RPMI8226 (cell line): ENCODE results near the gene TCF7L2.
"Not testable (repeated sequence)": the region's sequence is repeated elsewhere in the genome, so short reads cannot be mapped to it uniquely, and the experiment has no call there.

Experiments
- DNase-seq: peaks from one replicate; pipeline ENCODE4 v3.0.0-alpha.2; 2015

Gene TCF7L2

GRCh38 chr10:113047963-113048781, 98.1 kb downstream of the TCF7L2 start:
- DNase-seq, result no peak

GRCh38 chr10:113049881-113050280, 99.8 kb downstream of the TCF7L2 start:
- no peak for DNase-seq

GRCh38 chr10:113052076-113052830, 102.2 kb downstream of the TCF7L2 start:
- no peak for DNase-seq

GRCh38 chr10:113053091-113053490, 103.0 kb downstream of the TCF7L2 start:
- DNase-seq, result no peak

- DNase-seq, result no peak
Measured at GRCh38 chr10:113053881-113054280, 103.8 kb downstream of the TCF7L2 start.

GRCh38 chr10:113055458-113055857, 105.4 kb downstream of the TCF7L2 start:
- no peak for DNase-seq

- no peak for DNase-seq
Measured at GRCh38 chr10:113056030-113056429, 106.0 kb downstream of the TCF7L2 start.

- no peak for DNase-seq
Measured at GRCh38 chr10:113056441-113057021, 106.5 kb downstream of the TCF7L2 start.

GRCh38 chr10:113057948-113058522, 108.0 kb downstream of the TCF7L2 start:
- no peak for DNase-seq

- no peak for DNase-seq
Measured at GRCh38 chr10:113058523-113059370, 108.7 kb downstream of the TCF7L2 start.

GRCh38 chr10:113059371-113059780, 109.3 kb downstream of the TCF7L2 start:
- no peak for DNase-seq

GRCh38 chr10:113060201-113061053, 110.4 kb downstream of the TCF7L2 start:
- DNase-seq, result no peak

- DNase-seq, result no peak
Measured at GRCh38 chr10:113061054-113061430, 111.0 kb downstream of the TCF7L2 start.

GRCh38 chr10:113061557-113061956, 111.5 kb downstream of the TCF7L2 start:
- no peak for DNase-seq

GRCh38 chr10:113063043-113063967, 113.3 kb downstream of the TCF7L2 start:
- no peak for DNase-seq

- no peak for DNase-seq
Measured at GRCh38 chr10:113064039-113064438, 114.0 kb downstream of the TCF7L2 start.

GRCh38 chr10:113066120-113066519, 116.1 kb downstream of the TCF7L2 start:
- not testable (repeated sequence) for DNase-seq

- no peak for DNase-seq
Measured at GRCh38 chr10:113066561-113067312, 116.7 kb downstream of the TCF7L2 start.

- DNase-seq, result no peak
Measured at GRCh38 chr10:113067501-113067900, 117.5 kb downstream of the TCF7L2 start.
